NCI-H774 (cell line): ENCODE measurements around the gene OR6Y1.

Source experiments
- DNase-seq: peaks from one replicate; lab custom pipeline; 2025; lab: John Stamatoyannopoulos, UW

OR6Y1 gene, protein sequence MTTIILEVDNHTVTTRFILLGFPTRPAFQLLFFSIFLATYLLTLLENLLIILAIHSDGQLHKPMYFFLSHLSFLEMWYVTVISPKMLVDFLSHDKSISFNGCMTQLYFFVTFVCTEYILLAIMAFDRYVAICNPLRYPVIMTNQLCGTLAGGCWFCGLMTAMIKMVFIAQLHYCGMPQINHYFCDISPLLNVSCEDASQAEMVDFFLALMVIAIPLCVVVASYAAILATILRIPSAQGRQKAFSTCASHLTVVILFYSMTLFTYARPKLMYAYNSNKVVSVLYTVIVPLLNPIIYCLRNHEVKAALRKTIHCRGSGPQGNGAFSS

DNA sequence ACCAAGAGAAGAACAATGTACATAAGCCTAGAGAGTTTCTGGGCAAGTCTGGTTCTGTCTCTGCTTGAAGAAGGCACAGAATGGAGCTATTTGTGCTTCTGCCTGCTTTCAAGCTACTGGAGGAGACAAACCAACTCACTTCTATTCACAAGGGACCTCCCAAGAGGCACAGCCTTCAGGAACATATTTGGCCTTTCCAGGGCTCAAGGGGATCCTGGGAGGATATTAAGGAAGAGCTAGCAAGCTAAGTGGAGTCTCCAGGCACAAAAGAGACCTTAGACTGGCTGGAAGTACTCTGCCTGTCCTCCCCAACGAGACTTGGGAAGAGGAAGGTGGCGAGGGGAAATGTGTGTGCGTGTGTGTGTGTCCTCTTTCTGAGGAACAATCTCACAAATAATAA is at the start of gene OR6Y1:
TSS of gene OR6Y1 (minus strand) at position 54 of the 400 bp plus-strand sequence. CDS start 6,300 bp downstream, outside the sequence.
- no peak for DNase-seq

DNA sequence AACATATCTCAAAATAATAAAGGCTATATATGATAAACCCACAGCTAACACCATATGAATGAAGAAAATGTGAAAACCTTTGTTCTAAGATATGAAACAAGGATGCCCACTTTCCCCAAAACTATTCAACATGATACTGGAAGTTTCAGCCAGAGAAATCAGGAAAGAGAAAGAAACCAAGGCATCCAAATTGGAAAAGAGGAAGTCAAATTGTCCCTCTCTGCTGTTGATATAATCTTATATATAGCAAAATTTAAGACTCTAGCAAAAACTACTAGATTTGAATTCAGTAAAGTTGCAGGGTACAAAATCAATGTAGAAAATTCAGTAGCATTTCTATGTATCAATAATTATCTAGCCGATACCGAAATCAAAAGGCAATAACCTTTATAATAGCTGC is 46.5 kb upstream of the OR6Y1 start:
- no peak for DNase-seq

DNA sequence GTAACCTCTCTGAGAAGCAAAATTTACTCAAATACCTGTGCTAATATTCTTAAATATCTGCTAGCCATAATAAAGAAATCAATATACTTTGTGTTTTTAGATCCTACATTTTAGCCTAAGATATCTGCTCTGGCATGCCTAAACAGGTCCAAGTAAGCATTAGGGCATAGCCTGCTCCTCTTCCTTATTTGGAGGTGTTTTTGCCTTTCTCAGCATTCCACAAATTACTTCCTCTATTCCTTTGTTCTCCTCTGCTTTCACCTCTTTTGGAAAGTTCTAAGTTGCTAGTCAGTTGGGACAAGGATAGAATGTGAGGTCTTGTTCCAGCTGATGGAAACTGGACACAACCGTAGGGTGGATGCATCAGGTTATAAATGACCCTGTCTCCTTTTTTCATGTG is 32.7 kb upstream of the OR6Y1 start:
- no peak for DNase-seq

DNA sequence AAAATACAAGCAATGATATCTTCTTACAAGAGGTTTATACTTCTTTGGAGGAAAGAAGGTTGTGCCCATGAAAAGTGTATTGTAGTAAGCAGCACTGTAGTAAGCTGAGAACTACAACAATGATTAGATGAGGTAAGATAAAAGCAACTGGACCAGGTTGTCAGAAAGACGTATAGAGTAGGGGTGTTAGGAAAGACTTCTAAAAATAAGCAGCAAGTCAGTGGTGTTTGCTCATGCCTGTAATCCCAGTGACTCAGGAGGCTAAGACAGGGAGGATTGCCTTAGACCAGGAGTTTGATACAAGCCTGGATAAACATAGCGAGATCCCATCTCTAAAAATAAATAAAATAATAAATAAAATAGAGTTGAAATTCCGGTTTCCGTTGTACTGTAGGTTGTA is 29.8 kb upstream of the OR6Y1 start:
- DNase-seq, result no peak

DNA sequence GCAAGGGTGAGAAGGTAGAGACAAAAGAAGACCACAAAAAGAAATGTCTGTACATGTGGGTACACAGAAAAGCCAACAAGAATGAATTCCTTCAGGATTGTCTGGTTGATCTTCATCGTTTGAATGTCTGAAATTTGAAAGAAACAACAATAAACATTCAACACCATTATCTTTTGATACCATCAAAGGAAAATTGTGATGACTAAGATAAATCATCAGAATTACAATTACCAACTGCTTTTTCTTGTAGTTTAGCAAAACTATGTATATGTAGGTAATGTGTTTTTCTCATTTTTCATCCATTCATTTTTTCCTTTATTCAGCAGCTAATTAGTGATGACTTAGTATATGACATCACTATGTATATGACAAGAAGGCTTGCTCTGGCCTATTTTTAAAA is 25.5 kb upstream of the OR6Y1 start, which contains the start of gene OR10X1:
TSS of gene OR10X1 (minus strand) at position 167 of the 400 bp plus-strand sequence. CDS start at position 167, 0 bp downstream.
- no peak for DNase-seq

DNA sequence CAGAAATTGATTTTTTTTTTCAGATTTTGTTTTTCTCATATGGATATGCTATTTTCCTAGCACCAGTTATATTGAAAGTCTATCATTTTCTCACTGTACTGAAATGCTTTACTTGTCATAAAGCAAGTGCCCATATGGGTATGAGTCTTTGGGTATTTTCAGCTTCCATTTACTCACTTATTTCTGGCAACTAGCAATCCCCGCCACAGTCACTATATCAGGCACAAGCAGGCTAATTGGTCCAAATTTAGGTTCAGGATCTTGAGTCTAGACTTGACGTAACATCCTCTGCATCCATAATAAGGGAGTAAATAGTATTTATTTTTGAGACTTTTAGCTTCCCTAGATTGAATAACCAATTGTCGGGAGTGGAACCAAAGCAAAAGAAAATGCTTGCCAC is 23.4 kb upstream of the OR6Y1 start:
- no peak for DNase-seq

DNA sequence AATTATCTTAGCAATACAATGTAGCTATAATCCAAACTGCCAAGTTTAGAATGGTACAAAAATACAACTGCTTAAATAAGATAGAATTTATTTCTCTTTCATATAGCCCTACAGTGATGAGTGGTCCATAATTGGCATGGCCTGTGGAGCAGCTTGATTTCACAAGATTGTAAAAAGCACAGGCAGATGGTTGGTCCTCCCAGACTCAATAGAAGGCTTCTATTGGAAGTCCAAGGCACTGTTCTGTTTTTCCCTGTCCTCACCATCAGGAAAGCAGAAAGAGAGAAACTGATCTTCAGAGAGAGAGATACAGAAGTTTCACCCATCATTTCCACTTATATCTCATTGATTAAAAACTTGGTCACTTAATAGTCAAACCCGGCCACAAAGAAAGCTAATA is 18.0 kb upstream of the OR6Y1 start:
- no peak for DNase-seq

DNA sequence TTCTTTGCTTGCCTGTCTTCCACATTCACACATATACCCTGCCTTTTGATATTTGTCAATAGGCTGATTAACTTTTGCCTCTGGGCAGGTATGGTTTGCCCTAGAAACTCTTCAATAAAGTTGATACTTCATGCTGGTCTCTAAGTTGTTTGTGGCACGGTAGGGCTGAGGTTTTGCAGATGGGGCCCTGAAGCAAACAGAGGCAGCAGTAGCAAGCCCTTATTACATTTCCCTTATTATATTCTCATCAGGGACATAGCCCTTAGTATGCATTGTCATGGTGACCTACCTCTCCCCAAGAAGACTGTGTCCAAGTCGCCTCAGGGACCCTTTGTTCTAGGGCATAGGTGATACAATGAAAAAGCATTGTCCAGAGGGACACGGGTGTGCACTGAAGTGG is 16.3 kb upstream of the OR6Y1 start, which contains the start of gene OR6P1:
TSS of gene OR6P1 (minus strand) at position 101 of the 400 bp plus-strand sequence. CDS start 6,976 bp downstream, outside the sequence.
- no peak for DNase-seq

DNA sequence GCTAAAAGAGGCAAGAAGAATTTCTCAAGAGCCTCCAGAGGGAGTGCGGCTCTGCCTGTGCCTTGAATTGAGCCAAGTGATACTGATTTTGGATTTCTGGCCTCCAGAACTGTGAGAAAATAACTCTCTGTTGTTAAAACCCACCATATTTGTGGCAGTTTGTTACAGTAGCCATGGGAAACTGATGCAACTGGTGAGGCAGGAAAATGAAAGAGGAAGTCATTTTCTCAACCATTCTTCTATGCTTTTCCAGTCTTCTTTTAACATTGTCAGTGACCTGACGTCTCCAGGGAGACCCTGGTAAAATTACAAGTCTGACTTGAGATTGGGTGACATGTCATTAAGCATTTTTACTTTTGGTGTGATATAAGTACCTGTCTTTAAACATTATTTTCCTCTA is 10.4 kb upstream of the OR6Y1 start:
- no peak for DNase-seq

DNA sequence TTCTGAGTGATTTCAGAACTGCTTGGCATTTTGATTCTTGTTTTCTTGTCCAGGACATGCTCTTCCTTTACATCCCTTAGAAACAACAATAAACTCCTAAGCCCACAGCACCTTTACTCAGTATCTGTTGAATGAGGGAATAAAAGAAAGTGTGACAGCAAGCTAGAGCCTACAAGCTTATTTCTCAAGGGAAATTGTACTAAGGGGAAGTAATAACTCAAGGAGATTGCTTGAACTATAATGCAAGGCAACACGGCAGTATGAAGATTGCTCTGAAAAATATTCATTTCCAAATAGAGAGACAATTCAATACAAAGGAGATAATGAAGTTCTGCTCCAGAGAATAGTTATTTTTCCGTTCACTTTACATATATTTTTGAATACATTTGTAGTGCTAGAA is 9.6 kb upstream of the OR6Y1 start:
- no peak for DNase-seq

DNA sequence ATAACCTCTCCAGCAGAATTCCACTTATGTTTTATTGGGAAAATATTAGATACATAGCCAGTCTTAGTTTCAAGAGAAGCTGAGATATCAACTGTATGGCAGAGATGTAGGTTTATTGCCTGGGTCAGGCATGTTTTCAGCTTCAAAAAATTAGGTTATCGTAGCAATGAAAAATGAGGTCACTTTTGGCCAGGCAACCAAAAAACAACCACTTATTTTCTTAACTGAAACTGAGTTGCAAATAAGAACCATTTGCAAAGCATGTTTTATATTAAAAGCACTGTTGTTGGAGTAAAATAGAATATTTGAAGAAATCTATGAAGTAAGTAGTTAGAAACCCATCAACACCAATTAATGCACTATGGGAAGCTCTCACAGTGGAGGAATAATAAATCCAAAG is 5.5 kb upstream of the OR6Y1 start:
- no peak for DNase-seq

DNA sequence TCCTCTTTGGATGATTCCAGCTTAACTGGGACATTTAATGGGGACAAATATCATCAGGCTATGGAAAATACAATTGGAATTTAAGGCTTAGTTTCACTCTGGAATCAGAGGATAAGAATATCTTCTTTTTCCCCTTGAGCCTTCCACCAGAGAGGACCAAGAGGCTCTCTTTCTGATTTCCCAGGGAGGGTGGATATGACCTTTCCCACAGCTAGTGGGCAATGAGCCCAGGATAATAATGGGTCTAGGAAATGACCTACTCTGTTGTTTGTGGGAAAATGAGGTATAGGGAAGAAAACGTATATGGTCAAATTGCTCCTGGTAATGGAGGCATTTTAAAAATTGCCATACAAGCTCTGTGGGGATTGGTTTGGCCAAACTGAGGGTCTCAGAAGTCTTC is 1.9 kb downstream of the OR6Y1 start:
- no peak for DNase-seq

DNA sequence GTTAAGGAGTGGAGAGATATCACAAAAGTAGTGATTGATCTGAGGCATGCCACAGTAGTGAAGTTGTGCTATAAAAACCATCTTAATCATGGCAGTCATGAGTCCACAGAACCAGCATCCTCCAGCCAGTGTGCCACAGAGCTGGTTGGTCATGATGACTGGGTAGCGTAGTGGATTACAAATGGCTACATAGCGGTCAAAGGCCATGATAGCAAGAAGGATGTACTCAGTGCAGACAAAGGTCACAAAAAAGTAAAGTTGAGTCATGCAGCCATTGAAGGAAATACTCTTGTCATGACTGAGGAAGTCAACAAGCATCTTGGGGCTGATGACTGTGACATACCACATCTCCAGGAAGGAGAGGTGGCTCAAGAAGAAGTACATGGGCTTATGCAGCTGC is 6.7 kb downstream of the OR6Y1 start:
- no peak for DNase-seq

DNA sequence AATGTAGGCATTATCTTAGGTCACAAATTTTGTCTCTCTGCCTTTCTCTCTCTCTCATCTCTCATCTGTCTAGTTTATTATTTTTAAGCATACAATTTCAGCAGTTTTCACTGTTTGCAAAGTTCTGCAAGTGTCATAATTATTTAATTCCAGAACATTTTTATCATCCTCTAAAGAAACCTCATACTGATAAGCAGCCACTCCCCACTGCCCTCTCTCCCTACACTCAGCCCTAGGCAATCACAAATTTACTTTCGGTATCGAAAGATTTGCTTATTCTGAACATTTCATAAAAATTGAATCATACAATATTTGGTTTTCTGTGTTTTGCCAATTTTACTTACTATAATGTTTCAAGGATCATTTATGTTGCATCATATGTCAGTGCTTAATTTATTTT is 16.6 kb downstream of the OR6Y1 start:
- no peak for DNase-seq

DNA sequence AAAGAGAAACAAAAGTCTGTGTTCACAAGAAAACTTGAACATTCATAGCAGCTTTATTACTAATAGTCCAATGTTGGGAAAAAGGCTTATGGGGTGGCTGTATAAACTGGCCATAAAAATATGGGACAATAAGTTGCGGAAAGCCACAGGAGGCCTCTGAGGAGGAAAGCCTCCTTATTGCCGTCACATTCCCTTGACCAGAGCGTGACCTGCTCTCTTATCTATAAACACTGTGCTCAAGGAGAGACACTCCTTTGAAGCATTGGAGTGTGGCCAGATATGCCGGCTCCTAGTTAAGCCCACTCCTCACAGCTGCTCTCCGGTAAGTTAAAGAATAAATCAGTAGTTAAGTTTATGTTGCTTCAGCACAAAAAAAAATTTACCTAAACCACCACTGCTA is 19.7 kb downstream of the OR6Y1 start:
- DNase-seq, result no peak

DNA sequence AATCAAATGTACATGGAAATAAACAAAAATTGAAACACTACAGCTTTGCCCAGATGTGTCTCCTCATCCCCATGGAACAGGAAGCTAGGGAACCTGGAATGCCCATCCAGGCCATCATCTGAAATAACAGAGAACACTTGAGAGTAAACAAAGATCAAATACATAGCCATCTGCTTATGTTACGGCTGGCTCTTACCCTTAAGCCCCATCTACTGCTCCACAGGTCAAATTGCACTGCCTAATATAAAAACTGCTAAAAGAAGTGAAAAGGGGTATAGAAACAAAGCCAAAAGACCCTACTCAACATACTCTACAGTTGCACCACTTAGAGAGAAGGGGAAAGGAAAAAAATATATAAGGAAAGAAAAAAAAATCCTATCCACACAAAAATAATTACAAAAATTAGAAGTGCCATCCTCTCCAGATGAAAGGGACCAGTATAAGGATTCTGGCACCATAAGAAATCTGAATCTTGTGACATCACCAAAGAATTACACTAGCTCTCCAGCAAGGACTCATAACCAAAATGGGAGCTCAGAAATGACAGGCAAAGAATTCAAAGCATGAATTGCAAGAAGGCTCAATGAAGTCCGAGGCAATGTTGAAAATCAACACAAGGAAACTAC is 26.9 kb downstream of the OR6Y1 start:
- no peak for DNase-seq

DNA sequence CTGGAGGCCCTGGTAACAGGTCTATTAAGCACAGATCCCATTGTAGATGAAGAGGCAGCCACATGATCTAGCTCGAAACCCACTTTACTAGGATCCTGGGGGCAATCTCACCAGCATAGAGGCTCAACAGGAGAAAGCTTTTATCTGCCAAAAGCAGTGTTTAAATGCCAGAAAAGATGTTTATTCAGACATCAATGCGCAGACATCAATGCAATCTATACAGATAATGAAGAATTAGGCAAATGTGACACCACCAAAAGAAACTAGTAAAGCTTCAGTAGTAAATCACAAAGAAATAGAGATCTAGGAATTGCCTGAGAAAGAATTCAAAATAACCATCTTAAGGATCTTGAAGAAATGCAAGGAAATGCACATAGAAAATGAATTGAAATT is 32.5 kb downstream of the OR6Y1 start:
- DNase-seq, result no peak

DNA sequence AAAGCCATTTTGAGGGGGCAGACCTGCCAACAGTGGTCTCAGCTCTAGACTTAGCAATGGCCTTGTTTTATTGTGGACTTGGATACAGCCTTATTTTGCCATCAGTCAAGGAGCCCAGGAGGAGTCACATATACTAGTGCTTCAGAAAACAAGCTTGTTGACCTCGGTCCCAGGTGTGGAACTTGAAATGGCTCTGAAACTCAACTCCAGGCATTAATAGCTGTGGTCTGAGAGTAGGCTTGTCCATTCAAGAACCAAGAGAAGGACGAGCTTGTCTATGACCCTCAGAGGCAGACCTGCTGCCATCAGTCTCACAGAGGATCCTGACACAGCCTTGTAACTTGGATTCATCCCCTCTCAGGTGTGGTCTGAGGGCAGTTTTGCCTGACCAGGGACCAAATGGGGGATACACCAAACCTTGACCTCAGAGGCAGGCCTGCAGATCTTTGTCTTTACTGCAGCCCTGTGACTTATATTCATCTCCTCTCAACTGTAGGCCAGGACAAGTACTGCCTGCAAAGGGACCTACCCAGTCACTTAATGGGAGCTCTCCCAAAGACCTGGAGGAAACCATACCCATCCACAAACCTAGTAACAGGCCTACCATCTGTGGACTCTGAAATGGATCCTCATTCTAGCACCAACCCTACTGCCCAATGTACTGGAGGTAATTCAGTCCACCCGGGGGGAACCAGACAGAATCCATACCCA is 33.1 kb downstream of the OR6Y1 start:
- no peak for DNase-seq

DNA sequence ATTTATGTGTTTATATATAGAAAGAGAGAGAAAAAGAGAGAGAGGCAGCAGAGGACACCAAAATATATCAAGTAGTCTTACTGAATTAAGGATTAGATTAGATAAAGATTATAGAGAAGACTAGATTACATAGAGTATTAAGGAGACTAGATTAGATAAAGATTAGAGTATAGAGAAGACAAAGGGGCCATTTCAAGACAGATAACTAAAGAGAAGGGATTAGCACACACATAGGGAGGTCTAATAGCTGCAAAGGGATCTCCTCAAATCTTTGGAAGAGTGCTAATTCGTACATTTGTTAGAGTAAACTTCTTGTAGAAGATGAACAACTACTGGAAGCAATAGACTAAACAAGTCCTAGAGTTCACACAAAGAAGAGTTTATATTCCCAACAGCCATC is 34.2 kb downstream of the OR6Y1 start:
- DNase-seq, result no peak

DNA sequence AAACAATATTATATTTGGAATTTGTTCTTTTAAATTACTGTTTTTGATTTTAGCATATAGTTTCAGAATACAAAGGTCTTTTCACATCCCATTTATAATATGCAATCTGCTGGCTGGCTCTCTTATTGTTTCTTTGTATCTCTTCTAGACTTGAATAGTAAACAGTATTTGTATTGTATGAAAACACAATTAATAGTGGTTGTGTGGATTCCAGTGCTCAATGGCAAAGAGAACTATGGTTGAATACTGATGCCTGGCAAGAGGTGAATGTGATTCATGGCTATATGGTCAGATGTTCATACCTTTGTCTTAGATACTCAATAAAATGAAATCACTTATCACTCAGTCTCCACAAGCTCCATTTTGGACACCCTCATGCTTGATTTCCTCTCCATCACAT is 37.2 kb downstream of the OR6Y1 start:
- no peak for DNase-seq

DNA sequence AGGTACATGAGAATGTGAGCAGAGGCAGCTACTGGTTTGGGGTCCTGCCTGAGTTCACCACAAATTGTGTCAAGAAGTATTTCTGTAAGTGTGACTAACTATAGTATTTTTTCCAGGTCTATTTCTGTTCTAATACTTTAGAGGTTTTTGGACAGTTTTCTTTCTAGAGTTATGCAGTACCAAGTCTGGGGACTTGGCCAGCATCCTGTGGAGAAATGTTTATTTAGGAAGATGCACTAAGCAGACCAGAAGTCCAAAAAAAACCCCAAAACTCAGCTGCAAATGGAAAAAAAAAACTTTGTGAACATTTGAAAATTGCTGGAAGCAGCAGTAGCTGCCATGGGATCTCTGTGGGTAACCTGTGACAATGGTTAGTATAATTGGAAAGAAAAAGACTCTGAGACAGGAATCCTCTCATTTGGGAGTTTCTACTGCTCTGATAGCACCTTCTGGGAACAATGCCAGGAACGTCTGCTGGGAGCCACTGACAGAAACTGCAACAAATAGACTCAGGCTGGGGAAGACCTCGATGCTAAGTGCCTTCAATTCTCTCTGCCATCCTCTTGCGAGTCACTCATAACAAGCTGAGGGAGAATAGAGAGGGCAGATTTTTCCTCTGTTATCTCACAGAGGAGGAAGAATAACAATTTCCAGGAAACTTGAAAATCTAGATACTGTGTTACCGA is 44.6 kb downstream of the OR6Y1 start:
- no peak for DNase-seq

DNA sequence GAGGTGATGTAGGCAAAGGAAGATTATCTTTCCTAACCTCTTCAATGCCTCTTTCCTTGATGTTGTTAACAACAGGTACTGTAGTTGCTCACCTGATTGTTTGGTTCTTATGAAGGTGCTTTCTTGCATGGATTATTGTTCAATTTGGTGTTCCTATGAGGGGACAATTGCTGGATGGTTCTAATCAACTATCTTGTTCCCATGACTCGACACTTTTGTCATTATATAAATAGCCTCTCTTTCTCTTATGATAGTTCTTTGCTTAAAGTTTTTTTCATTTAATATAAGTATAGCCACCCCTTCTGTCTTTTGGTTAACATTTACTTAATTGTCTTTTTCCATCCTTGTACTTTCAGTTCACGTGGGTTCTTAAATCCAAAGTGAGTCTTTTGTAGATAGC is 46.7 kb downstream of the OR6Y1 start:
- DNase-seq, result no peak
